Amniotic stem cell (primary cell): Measurements from ENCODE around the gene TSHZ2.

Experiments
- DNase-seq: peaks from one replicate; lab custom pipeline; 2025; lab: John Stamatoyannopoulos, UW

TSHZ2 gene

DNA sequence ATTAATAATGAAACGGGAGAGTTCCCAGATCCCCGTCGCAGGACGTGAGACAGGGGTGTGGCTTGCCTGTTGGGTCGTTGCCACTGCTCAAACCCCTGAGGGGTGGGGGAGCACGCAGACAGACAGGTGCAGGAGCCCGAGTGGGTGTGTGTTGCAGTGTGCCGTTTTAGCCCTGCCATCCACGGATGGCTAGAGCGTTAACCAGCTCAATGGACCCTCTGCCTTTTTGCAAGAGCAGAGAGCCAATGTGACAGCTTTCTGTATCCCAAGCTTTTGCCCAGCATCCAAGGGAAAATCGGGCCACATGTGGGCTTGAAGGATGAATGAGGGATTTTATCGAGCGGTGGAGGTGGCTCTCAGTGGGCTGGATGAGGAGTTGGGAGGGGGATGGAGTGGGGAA, 237.9 kb downstream of the TSHZ2 start:
- no peak for DNase-seq

DNA sequence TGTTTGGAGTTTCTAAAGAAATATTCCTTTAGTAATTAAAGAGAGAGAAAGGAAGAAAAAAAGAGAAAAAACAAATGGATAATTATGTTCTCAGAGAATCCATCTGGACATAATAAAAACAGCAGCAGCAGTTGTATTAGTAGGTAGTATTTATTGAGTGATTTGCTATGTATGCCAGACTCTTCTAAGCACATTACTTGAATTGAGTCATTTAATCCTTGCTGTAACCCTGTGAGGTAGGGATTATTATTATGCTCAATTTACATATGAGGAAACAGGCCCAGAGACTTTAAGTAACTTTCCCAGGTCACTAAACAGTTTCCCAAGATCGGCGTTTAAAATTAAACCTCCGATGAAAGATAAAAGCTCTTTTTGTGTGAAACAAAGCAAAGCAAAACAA, 238.8 kb downstream of the TSHZ2 start:
- no peak for DNase-seq

DNA sequence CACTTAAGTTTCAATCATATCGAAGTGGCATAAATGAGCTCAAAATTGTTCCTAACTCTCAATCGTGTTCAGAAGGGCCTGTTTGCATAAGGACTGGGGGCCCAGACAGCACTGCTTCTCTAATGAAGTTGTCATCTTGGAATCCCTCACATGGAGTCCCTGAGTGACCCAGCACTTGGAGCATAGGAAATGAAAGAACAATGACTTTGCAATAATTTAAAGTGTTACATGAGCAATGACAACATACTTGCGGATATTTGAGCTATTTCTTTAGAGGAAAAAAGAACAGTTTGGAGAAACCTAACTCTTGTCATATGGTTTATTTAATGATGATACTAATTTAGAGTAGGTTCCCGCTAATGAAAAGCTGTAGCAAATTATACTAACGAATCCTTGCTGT, 239.9 kb downstream of the TSHZ2 start:
- no peak for DNase-seq

DNA sequence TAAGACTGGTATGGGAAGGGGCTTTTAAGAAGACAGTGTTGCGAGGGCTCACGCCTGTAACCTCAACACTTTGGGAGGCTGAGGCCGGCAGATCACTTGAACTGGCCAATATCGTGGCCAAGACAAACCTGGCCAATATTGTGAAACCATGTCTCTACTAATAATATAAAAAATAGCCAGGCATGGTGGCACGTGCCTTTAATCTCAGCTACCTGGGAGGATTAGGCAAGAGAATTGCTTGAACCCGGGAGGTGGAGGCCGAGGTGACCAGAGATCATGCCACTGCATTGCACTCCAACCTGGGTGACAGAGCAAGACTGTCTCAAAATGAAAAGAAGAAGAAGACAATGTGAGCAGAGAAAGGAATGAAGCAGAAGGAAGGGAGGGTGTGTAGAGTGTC, 242.2 kb downstream of the TSHZ2 start:
- DNase-seq = no peak

DNA sequence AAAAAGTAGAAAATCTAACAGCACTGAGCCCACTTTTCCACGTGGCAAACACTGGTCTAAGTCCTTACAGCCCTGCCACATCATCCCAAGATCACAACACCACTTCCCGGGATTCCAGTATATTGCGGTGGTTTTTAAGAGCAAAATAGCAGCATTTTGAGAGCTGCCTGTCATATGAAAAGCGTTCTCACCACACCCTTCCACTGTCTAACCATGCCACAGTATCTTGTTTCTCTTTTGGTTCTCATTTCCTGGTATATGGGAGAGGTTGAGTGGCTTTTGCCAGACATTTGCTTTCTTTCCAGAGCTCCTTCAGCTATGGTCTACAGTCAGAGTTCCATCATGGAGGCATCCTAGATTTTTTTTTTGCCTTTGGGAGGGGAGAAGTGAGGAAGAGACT, 243.0 kb downstream of the TSHZ2 start:
- DNase-seq = no peak

DNA sequence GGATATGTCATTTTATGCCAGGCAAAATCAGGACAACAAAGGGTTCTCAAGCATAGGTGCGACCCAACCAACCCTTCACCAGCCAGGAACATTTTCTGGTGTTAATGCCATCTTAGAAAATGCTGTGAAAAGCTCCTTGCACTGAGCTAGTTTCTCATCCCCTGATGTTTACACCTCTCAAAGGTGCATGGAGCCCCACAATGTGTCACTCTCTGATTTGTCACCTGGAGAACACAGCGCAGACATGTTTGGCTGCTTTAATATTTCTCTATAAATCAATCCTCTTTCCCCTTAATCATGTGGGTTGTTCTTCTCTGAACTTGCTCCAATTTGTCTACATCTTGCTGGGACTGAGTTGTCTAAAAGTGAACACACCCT, 244.3 kb downstream of the TSHZ2 start:
- DNase-seq = no peak

DNA sequence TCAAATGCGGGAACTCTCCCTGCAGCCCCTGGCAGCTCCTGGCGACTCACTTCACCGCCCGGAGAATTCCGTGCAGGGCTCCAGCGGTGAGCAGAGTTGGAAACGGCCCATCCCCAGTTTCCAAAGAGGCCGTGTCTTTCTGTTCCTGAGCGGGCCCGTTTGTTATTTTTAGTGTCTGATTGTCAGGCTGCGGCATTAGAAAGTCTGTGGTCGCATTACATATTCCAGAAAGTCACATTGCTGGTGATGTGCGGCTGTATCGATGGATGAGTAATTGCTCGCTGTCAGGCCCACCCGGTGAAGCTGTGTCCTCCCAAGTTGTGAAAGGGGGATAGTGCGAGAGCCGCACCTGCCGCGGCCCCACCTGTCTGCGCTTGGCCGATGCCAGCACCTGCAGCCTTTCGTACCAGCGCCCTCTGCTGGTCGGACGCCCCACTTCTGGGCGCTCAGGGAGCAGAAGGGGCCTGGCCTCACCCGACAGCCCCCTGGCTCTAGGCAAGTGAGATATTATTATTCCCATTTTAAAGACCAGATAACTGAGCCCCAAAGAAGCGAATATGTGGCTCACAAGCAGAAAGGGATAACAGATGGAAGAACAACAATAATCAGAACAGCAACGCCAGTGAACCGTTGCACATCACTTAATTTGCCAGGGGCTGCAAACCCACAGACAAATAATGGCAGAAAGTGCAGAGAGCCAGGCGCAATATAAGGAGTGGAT, 244.9 kb downstream of the TSHZ2 start:
- no peak for DNase-seq

DNA sequence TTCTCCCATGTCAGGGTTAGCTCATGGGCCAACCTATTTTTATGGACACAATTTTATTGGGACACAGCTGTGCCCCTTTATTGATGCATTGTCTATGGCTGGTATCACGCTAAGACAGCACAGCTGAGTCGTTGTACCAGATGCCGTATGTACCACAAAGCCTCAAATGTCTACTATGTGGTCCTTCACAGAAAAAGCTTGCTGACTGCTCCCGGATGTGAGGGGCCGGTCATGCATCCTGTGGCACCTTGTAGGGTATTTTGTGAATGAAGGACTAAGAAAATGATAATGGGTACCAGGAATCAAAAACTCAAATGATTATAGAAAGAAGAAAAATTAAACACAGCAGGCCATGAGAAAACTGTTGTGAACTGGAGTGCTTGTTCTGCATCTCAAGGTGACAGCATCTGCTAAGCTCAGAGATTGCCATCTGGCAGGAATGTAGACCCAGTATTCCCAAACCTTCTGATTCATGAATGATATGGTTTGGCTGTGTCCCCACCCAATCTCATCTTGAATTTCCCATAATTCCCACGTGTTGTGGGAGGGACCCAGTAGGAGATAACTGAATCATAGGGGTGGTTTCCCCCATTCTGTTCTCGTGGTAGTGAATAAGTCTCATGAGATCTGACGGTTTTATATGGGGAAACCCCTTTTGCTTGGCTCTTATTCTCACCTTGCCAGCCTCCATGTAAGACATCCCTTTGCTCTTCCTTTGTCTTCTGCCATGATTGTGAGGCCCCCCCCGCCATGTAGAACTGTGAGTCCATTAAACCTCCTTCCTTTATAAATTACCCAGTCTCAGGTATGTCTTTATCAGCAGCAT, 248.5 kb downstream of the TSHZ2 start:
- no peak for DNase-seq

DNA sequence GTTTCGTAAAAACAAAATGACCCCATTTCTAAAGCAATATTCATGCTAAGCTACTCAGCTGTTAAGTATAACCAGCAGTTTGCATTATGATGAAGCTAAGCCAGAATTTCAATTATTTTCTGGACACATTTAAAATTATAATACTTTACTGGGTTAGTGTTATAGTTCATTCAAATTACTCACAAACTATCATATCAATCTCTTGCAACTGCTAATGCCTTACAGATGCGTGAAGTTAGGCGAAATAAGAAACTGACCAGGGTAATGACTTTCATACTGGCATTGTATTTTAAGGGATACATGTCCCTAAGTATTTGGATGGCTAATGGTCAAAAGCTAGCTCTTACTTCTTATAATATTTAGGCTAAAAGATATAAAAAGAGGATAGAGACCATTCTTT, 249.6 kb downstream of the TSHZ2 start:
- no peak for DNase-seq

DNA sequence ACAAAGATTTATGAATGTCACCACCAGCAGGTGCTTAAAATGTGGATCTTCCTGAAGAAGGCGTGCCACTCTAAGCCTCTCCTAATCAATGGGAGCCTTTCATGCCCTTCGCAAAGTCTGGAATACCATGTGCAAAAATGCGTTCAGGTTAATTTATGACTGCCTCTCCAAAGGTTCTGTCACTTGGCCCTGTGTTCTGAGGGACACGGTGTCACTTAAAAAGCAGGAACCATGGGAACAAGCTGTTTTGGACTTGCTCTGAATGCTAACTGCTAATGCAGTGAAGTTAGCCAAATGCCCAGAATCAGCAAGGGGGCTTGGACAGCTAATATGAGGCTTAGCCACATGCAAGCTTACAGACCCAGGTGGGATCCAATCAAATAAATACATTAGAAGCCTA, 250.3 kb downstream of the TSHZ2 start:
- DNase-seq = no peak

DNA sequence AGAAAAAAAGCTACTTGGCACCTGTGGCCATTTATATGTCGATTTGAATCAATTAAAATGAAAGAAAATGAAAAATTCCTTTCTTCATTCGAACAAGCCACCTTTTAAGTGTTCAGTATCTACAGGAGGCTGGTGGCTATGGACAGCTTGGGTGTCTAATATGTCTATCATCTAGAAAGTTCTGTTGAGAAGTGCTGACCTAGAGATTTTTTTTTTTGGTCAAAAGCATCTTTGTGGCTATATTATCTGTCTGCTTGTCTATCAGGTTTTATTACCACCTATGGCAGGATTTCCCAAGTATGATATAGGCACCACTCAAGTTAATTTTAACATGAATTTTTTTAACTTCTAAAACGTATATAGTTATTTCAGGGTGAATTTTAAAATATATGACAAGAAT, 250.8 kb downstream of the TSHZ2 start:
- DNase-seq = no peak

DNA sequence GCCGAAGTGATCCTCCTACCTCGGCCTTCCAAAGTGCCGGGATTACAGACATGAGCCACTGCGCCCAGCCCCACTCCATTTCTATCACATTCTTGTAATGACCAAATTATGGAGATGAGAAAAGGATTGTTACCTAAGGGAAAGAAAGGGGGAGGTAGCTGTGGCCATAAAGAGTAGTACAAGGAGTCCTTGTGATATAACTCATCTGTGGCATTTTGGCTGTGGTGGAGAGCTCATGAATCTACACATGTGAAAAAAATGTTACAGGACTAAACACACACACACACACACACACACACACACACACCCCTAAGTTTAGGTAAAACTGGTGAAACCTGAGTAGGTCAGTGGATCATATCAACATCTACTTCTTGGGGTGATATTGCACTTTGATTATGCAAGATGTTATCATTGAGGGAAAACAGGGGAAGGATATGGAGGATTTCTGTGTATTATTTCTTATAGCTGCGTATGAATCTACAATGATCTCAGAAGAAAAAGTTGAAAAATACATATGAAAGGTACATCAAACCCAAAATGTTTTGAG, 251.5 kb downstream of the TSHZ2 start:
- no peak for DNase-seq

DNA sequence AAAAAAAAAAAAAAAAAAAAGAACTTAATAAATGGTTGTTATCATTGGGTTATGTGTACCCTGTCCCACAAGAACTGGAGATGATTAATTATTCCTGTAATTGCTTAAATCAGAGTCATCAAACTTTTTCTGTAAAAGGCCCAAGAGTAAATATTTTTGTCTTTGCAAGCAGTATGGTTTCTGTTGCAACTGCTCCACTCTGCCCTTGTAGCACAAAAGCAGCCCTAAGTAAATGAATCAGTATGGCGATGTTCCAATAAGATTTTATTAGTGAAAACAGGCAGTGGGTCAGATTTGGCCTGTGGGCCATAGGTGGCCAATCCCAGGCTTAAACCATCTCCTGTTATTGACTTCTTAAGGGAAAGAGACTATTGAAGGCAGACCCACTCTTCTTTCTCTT, 252.7 kb downstream of the TSHZ2 start:
- DNase-seq = no peak

DNA sequence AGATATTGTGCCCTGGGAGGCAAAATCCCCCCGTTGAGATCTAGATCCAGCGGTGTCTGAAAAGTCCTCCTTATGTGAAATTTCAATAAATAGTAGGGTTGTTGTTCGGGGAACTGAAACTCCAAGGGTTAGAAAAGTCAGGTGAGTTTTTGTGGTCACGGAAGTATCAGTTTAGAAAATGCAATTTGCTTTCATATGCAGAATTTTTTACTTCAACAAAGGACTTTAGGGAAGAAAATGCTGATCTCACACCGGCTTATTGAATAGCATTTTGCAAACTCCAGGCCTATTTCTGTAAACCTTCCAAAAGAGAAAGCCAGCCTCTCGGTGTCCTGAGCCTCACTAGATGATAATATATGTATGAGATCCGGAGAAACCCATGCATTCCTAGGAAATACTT, 254.7 kb downstream of the TSHZ2 start:
- no peak for DNase-seq

DNA sequence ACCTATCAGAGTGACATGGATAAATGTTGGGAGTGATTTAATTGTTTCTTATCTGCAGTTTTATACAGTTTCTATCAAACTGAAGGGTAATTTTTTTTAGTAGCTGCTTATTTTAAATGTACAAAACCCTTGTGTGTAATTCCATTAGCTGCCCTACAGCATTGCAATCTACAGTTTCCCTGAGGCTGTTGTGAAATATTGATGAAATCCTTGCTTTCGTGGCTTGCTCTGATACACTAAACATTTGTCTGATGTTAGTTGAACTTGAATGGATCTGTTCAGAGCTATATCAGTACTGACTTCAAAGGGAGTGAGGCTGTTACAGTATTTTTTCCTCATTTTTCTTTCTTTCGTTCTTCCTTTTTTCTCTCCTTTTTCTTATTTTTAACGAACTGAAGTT, 255.4 kb downstream of the TSHZ2 start:
- no peak for DNase-seq

DNA sequence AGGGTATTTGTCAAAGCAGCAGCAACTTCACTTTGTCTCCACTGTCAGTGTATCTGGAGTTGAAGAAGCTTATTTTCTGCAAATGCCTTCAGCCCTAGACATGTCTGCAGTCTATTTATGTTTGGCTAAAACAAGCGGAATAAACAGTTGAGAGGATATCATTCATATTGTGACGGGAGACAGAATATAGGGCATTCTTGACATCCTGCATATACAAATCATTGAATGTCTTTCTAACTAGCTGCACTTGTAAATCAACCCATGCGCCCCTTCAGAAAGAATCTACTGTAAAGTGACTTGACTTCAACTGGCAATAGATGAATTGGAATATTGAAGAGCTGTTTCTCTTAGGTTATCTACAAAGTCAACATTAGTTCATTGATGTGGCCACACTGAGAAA, 258.9 kb downstream of the TSHZ2 start:
- no peak for DNase-seq

DNA sequence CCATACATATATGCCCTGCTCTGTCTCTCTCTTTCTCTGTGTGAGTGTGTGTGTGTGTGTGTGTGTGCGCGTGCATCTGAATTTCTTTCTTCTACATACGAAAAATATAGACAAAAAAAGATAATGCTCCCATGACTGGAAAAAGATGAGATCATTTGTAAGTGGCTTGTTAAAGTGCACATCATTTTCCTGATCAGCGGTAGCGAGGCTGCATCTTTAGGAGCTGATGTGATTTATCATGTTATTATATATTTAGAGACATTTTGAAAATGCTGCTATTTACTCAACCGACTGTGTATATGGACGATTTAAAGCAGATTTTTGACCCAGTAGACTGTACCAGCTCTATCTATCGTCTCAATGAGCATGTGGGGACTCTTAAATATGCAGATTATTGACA, 265.3 kb downstream of the TSHZ2 start:
- no peak for DNase-seq

DNA sequence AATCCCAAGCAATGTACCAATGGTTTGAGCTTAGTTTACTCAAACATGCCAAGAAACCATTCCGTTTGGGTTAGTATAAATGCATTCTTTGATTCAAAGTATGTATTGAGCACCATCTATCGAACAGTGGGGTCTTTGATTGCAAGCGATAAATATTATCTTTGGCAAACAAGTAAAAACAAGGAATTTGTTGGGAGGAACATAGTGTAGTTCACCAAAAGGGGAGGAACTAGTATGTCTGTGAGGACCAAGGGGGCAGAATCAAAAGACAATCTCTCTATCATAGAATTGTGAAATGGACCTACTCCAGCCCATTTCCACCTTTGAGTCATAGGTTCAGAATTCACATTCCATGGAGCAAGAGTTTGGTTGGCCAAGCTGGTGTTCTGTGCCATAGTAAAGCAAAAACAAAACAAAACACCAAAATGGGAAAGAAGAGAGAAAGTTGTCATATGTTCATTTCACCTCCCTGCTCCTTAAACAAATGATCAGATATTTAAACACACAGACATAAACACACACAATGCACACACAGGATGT, 266.0 kb downstream of the TSHZ2 start:
- DNase-seq = no peak

DNA sequence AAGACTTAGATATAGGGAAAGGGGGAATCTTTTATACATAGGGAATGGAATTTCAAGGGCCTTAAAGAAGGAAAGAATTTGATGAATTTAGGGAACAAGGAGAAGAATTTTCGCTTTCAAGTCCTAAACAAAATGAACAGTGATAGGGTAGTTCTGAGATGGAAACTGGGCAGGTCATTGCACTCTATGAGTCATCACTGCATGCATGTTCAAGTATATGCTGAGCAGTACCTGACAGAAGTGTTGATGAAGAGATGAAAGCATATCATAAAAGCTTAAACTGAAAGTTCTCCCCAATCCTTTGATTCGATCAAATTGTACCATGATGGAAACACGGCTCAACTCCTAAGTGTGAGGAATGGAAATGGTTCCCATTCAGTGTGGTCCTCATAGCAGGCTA, 271.0 kb downstream of the TSHZ2 start:
- no peak for DNase-seq

DNA sequence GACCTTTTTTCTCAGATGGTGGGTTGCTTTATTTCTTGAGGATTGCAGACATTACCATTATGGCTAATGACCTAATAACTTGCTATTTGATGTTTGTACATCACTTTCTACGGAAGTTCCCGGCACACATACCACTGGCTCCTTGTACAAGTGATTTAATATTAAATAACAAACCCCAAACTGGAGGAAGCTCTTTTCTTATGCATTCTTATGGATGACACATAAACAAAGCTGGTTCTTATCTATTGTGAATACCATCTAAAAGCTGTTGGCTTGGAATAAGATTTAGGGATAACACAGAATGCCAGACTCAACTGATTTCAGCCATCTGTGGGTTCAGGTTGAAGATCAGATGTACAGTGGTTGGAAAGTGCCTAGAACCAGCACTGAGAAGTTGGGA, 272.6 kb downstream of the TSHZ2 start:
- DNase-seq = no peak

DNA sequence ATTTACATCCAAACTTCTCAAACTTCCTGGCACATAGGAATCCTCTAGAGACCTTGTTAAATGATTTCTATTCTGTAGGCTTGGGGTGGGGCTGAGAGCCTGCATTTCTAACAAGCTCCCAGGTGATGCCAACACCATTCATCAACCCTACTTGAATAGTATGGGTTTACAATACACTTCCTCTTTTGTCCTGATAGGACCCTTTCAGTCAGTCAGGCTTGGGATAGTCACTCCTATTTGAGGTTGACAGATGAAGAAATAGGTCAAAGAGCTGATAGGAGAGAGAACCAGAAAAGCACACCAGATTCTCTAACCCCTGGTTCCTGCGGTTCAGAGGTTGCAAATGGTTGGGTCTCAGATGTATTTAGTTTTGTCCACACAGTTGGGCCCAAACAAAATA, 273.4 kb downstream of the TSHZ2 start:
- DNase-seq = no peak

DNA sequence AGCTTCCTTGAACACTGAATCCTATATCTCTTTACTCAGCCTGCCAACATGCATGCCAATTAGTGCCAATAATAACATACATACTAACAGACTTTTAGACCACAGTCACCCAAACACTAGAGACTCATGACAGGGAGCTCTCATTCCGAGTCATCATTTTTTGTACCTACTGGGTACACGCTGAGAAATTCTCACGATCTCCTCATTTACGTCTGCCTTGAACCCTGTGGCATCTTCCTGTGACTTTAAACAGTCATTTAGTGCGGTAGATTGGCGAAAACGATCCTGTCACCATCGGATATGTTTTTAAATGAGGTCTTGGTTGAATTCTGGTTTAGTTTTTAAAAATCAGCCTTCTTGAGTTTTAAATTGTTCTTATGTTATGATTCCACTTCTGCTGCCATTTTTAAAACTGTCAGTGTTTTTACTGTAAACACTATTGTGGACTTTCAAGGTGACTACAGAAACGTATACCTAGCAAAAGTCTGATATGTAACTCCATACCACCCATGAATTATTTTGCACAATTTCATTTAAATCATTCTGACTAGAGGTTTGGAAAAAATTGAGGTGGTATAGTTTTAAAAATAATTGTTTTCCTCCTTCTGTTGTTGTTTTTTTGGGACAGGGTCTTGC, 275.4 kb downstream of the TSHZ2 start:
- DNase-seq = no peak

DNA sequence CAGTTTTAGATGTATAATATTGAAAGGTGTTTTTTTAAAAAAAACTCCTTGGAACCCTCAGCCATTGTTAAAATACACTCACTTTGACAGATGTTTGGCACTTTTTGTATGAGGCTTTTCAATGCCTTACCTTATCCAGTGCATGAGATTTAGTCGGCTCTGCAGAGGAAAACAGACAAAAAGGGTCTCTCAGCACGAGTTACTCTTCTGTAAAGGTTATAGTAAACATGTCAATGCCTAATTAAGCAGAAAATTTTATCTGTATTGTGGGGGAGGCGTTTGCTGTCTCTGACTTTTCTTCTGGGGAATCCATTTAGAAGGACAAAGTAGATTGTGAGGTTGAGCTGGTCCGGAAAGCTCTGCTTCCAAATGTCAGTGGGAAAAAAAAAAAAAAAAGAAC, 278.3 kb downstream of the TSHZ2 start:
- no peak for DNase-seq
